HepG2 (cell line): ENCODE measurements around the gene HEXIM1. TPM values are rescaled to one million over a fixed set of nuclear protein-coding genes. Genes with fewer than 3 reads are reported as not detected.
A peak's percentile ranks its signal among the peaks of the same experiment; 100 is the strongest.

Source experiments
- ATM ChIP-seq: fragments of 450-650 bp; IDR thresholded peaks from 2 replicates; pipeline ENCODE4 v1.7.1; 2017; ENCODE audit warnings: mild to moderate bottlenecking, borderline replicate concordance
- DNMT1 ChIP-seq: sonication (generic); formaldehyde crosslinking; IDR thresholded peaks from 2 replicates; pipeline ENCODE4 v1.5.1; 2020; ENCODE audit warnings: mild to moderate bottlenecking, missing genetic modification reagents
- EP300 ChIP-seq, 3 experiments: sonication (generic) in 1 of 3; formaldehyde crosslinking in 1 of 3; IDR thresholded peaks; 2 replicates each; pipeline versions ENCODE4 v1.5.1 to v1.6.1; 2011 to 2020; ENCODE audit warnings: low read depth in 2 of 3, low read length in 2 of 3, borderline replicate concordance in 1 of 3, improper control_type of control experiment in 1 of 3, mild to moderate bottlenecking in 1 of 3, missing genetic modification reagents in 1 of 3, moderate library complexity in 1 of 3
- HDAC6 ChIP-seq: fragments of 200-600 bp; sonication (generic); IDR thresholded peaks from 2 replicates; pipeline ENCODE4 v1.7.0; 2017; ENCODE audit warnings: mild to moderate bottlenecking, antibody characterized with exemption, low read length, low read depth
- HNF4A ChIP-seq: sonication (generic); formaldehyde crosslinking; IDR thresholded peaks from 2 replicates; pipeline ENCODE4 v1.4.0; 2020; ENCODE audit warnings: missing genetic modification reagents
- HNF4G ChIP-seq, 2 experiments: sonication (generic) in 1 of 2; formaldehyde crosslinking in 1 of 2; IDR thresholded peaks; 2 replicates each; pipeline versions ENCODE4 v1.4.0 to v1.6.1; 2011 to 2020; ENCODE audit warnings: borderline replicate concordance in 2 of 2, low read depth in 2 of 2, mild to moderate bottlenecking in 2 of 2, low read length in 1 of 2, missing genetic modification reagents in 1 of 2, moderate library complexity in 1 of 2
- MEIS1 ChIP-seq: sonication (generic); formaldehyde crosslinking; IDR thresholded peaks from 2 replicates; pipeline ENCODE4 v1.9.0; 2021; ENCODE audit warnings: mild to moderate bottlenecking, missing genetic modification reagents, moderate library complexity, borderline replicate concordance
- NFATC3 ChIP-seq: sonication (generic); formaldehyde crosslinking; IDR thresholded peaks from 2 replicates; pipeline ENCODE4 v1.5.1; 2020; ENCODE audit warnings: mild to moderate bottlenecking, missing genetic modification reagents
- NFE2L2 ChIP-seq: fragments of 150-350 bp; IDR thresholded peaks from 2 replicates; pipeline ENCODE4 v1.6.1; 2014; ENCODE audit warnings: low read length
- PRPF4 ChIP-seq: fragments of 200-400 bp; formaldehyde crosslinking; IDR thresholded peaks from 2 replicates; pipeline ENCODE4 v1.6.1; 2016; ENCODE audit warnings: low read length, low read depth; ENCODE audit not compliant: poor library complexity, severe bottlenecking
- RFXAP ChIP-seq: sonication (generic); formaldehyde crosslinking; IDR thresholded peaks from 2 replicates; pipeline ENCODE4 v1.4.0; 2020; ENCODE audit warnings: missing genetic modification reagents, borderline replicate concordance
- RORA ChIP-seq: sonication (generic); formaldehyde crosslinking; IDR thresholded peaks from 2 replicates; pipeline ENCODE4 v1.5.0; 2020; ENCODE audit warnings: mild to moderate bottlenecking, missing genetic modification reagents, moderate library complexity
- TAF15 ChIP-seq: fragments of 200-400 bp; formaldehyde crosslinking; IDR thresholded peaks from one replicate; pipeline ENCODE4 v1.6.1; 2018; ENCODE audit warnings: mild to moderate bottlenecking, low read depth, low read length; ENCODE audit not compliant: poor library complexity, severe bottlenecking
- TBP ChIP-seq: sonication (generic); formaldehyde crosslinking; IDR thresholded peaks from 2 replicates; pipeline ENCODE4 v1.5.0; 2020; ENCODE audit warnings: missing genetic modification reagents
- TBX3 ChIP-seq: fragments of 450-650 bp; IDR thresholded peaks from 2 replicates; pipeline ENCODE4 v1.6.1; 2017; ENCODE audit warnings: antibody characterized with exemption, mild to moderate bottlenecking, inconsistent platforms, borderline replicate concordance
- ZFP36L2 ChIP-seq: sonication (generic); formaldehyde crosslinking; IDR thresholded peaks from 2 replicates; pipeline ENCODE4 v1.4.0; 2020; ENCODE audit warnings: missing genetic modification reagents
- ZNF350 ChIP-seq: sonication (generic); formaldehyde crosslinking; IDR thresholded peaks from 2 replicates; pipeline ENCODE4 v1.4.0; 2020; ENCODE audit warnings: mild to moderate bottlenecking, low read depth, missing genetic modification reagents, borderline replicate concordance
- ZNF7 ChIP-seq: IDR thresholded peaks from 2 replicates; pipeline ENCODE4 v1.6.1; 2016; ENCODE audit warnings: missing biosample characterization, missing genetic modification reagents
- ZNF761 ChIP-seq: sonication (generic); formaldehyde crosslinking; conservative IDR thresholded peaks from 2 replicates; pipeline ENCODE4 v1.4.0; 2020; ENCODE audit warnings: mild to moderate bottlenecking, missing genetic modification reagents
- polyA plus RNA-seq, 8 experiments: library from polyadenylated mRNA; depleted of rRNA in 3 of 8; stranded (reverse) in 7 of 8; unstranded in 1 of 8; fragments of >200 nt; fragmentation: Illumina TruSeq in 4 of 8; extraction: Trizol in 4 of 8; gene quantifications; 2 replicates each; pipeline versions ENCODE4 v1.2.1 to v1.2.3, GENCODE V29; 2011 to 2016; ENCODE audit warnings: low read depth in 4 of 8, missing spikeins in 1 of 8, mixed read lengths in 1 of 8; ENCODE audit not compliant: insufficient read depth in 1 of 8
- total RNA-seq, 5 experiments: library from RNA; depleted of rRNA; stranded (reverse); fragments of >200 nt; fragmentation: Illumina TruSeq; extraction: Trizol; gene quantifications; 2 replicates each; pipeline ENCODE4 v1.2.3, GENCODE V29; 2016; ENCODE audit warnings: low read depth in 1 of 5
- TF ChIP-seq, protein P1 (sequence below): sonication (generic); formaldehyde crosslinking; IDR thresholded peaks from 2 replicates; pipeline ENCODE4 v1.4.0; 2020; ENCODE audit warnings: missing genetic modification reagents
- TF ChIP-seq, protein P2 (sequence below): sonication (generic); formaldehyde crosslinking; IDR thresholded peaks from 2 replicates; pipeline ENCODE4 v1.4.0; 2020; ENCODE audit warnings: missing genetic modification reagents; ENCODE audit errors: not compliant biosample characterization
- TF ChIP-seq, protein P3 (sequence below): IDR thresholded peaks from 2 replicates; pipeline ENCODE4 v1.6.1; 2016

Gene HEXIM1
- total and polyA plus RNA-seq, 2 of the 13 experiments (the other 11 are each of a cell fraction or from before 2014, with no cell fraction given): 10.5 to 16.6 TPM

DNA sequence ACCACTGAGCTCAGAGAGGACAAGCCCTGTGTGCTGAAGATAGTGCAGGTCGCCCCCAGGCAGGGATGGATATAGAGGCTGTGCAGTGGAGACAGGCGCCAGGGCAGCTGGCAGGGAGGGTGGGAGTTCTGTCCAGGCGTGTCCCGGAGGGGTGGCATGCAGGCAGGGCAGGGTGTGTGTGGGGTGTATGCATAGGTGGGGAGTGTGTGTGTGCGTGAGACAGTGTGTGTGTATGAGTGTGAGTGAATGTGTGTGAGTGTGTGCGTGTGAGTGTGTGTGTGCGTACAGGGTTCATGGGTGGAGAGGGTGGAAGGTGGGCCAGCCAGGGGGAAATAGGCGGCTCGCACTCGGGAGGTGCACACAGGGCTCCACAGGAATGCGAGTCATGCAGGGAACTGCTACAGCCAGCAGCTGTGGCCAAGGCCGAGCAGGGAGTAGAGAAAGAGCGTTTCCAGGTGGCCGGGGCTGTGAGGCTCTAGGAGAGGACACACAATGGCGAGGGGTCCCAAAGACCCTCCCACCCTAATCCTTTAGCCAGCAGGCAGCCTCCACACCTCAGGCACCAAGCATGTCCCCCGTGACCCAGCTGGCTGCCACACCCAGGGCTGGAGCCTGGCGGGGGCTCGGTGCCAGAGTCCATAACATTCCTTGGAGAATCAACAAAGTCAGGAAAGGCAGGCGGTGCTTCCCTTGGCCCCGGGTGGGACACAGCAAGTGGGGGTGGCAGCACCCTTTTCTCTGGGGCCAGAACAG, 20.6 kb upstream of the HEXIM1 start (continued):
- TF ChIP-seq, protein P1, sequence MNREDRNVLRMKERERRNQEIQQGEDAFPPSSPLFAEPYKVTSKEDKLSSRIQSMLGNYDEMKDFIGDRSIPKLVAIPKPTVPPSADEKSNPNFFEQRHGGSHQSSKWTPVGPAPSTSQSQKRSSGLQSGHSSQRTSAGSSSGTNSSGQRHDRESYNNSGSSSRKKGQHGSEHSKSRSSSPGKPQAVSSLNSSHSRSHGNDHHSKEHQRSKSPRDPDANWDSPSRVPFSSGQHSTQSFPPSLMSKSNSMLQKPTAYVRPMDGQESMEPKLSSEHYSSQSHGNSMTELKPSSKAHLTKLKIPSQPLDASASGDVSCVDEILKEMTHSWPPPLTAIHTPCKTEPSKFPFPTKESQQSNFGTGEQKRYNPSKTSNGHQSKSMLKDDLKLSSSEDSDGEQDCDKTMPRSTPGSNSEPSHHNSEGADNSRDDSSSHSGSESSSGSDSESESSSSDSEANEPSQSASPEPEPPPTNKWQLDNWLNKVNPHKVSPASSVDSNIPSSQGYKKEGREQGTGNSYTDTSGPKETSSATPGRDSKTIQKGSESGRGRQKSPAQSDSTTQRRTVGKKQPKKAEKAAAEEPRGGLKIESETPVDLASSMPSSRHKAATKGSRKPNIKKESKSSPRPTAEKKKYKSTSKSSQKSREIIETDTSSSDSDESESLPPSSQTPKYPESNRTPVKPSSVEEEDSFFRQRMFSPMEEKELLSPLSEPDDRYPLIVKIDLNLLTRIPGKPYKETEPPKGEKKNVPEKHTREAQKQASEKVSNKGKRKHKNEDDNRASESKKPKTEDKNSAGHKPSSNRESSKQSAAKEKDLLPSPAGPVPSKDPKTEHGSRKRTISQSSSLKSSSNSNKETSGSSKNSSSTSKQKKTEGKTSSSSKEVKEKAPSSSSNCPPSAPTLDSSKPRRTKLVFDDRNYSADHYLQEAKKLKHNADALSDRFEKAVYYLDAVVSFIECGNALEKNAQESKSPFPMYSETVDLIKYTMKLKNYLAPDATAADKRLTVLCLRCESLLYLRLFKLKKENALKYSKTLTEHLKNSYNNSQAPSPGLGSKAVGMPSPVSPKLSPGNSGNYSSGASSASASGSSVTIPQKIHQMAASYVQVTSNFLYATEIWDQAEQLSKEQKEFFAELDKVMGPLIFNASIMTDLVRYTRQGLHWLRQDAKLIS (CRISPR knock-in tag): 0 out of 2 replicates have a peak, but pooled peaks have one; percentile 43
- TF ChIP-seq RFXAP (CRISPR knock-in tag): no peak
- 0 out of 2 replicates have a peak, but pooled peaks have one; percentile 53 for TF ChIP-seq ATM
- TF ChIP-seq RORA: no peak
- TF ChIP-seq ZNF761 (CRISPR knock-in tag): 0 out of 2 replicates have a peak, but pooled peaks have one; percentile 40
- peak; percentile 65; the same call in 1 of the 2 replicates for TF ChIP-seq HNF4G (IDR thresholded peaks at IDR 0.05; ENCODE audit: borderline replicate concordance, low read depth, low read length)
- 0 out of 2 replicates have a peak, but pooled peaks have one; percentile 35 for TF ChIP-seq HNF4G (CRISPR knock-in tag; IDR thresholded peaks at IDR 0.05; ENCODE audit: borderline replicate concordance, low read depth)
- TF ChIP-seq NFATC3 (CRISPR knock-in tag): no peak
- no peak for TF ChIP-seq TAF15
- TF ChIP-seq, protein P2, sequence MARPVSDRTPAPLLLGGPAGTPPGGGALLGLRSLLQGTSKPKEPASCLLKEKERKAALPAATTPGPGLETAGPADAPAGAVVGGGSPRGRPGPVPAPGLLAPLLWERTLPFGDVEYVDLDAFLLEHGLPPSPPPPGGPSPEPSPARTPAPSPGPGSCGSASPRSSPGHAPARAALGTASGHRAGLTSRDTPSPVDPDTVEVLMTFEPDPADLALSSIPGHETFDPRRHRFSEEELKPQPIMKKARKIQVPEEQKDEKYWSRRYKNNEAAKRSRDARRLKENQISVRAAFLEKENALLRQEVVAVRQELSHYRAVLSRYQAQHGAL (CRISPR knock-in tag): no peak
- TF ChIP-seq TBP: no peak
- peak; percentile 18; the same call in 1 of the 2 replicates for TF ChIP-seq MEIS1
- peak; percentile 88 for TF ChIP-seq HNF4A (CRISPR knock-in tag)
- no peak for TF ChIP-seq DNMT1 (CRISPR knock-in tag)
- TF ChIP-seq ZFP36L2: no peak
- peak in 1 of 2 experiments; percentile 64; a peak in 2 of 4 replicates for TF ChIP-seq EP300 (IDR thresholded peaks at IDR 0.05; ENCODE audit: low read depth in 2 of 2, low read length in 2 of 2)
- peak; percentile 65 for TF ChIP-seq EP300 (CRISPR knock-in tag; IDR thresholded peaks at IDR 0.05; ENCODE audit: borderline replicate concordance)
- TF ChIP-seq ZNF350 (CRISPR knock-in tag): 0 out of 2 replicates have a peak, but pooled peaks have one; percentile 44
- no peak for TF ChIP-seq PRPF4
- TF ChIP-seq ZNF7 (CRISPR knock-in tag): no peak
- no peak for TF ChIP-seq HDAC6
- no peak for TF ChIP-seq NFE2L2
- TF ChIP-seq, protein P3, sequence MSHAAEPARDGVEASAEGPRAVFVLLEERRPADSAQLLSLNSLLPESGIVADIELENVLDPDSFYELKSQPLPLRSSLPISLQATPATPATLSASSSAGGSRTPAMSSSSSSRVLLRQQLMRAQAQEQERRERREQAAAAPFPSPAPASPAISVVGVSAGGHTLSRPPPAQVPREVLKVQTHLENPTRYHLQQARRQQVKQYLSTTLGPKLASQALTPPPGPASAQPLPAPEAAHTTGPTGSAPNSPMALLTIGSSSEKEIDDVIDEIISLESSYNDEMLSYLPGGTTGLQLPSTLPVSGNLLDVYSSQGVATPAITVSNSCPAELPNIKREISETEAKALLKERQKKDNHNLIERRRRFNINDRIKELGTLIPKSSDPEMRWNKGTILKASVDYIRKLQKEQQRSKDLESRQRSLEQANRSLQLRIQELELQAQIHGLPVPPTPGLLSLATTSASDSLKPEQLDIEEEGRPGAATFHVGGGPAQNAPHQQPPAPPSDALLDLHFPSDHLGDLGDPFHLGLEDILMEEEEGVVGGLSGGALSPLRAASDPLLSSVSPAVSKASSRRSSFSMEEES (CRISPR knock-in tag): peak; percentile 79
- peak; percentile 49; the same call in 1 of the 2 replicates for TF ChIP-seq TBX3
